ENCODE measurements around the gene LRRTM1.

Gene LRRTM1

GRCh38 chr2:80255918-80256781, 48.4 kb downstream of the LRRTM1 start:
- peak; percentile 14 for DNase-seq (ENCODE audit: low read depth)
- TF ChIP-seq CTCF (IDR thresholded peaks at IDR 0.05; ENCODE audit: low read depth, low read length): peak; percentile 11
- no peak for TF ChIP-seq MYC (IDR thresholded peaks at IDR 0.05; ENCODE audit: low read depth, low read length)
- TF ChIP-seq POLR2A (IDR thresholded peaks at IDR 0.05; ENCODE audit: extremely low read depth, insufficient read length): no peak
- TF ChIP-seq MAX (IDR thresholded peaks at IDR 0.05; ENCODE audit: low read depth, low read length): no peak

GRCh38 chr2:80252294-80252986, 52.1 kb downstream of the LRRTM1 start:
- DNase-seq (ENCODE audit: low read depth): no peak
- TF ChIP-seq MYC (IDR thresholded peaks at IDR 0.05; ENCODE audit: low read depth, low read length) (no peak), POLR2A (IDR thresholded peaks at IDR 0.05; ENCODE audit: extremely low read depth, insufficient read length) (no peak), CTCF (IDR thresholded peaks at IDR 0.05; ENCODE audit: low read depth, low read length) (no peak), MAX (IDR thresholded peaks at IDR 0.05; ENCODE audit: low read depth, low read length) (no peak)

More at GRCh38 chr2:80255918-80256781, 48.4 kb downstream of the LRRTM1 start:
- H3K4me3 ChIP-seq (ENCODE audit: low read depth, low read length): no peak overlapping the region

More at GRCh38 chr2:80252294-80252986, 52.1 kb downstream of the LRRTM1 start:
- H3K4me3 ChIP-seq (ENCODE audit: low read depth, low read length): no peak overlapping the region
